H9 (cell line): ENCODE measurements around the gene SLC24A3. TPM values are rescaled to one million over a fixed set of nuclear protein-coding genes. Genes with fewer than 3 reads are reported as not detected.

Experiments
- DNase-seq: peaks from one replicate; pipeline ENCODE4 v3.0.0-alpha.2; 2017
- H2AFZ ChIP-seq: one replicate; pipeline ENCODE4 v1.6.1; 2013; ENCODE audit warnings: mild to moderate bottlenecking, low read length, control low read depth, moderate library complexity
- H2AK5ac ChIP-seq: 2 replicates; pipeline ENCODE4 v1.6.1; 2013; ENCODE audit warnings: low read length, control low read depth, mixed read lengths; ENCODE audit not compliant: insufficient read length
- H2BK120ac ChIP-seq: one replicate; pipeline ENCODE4 v1.6.1; 2013; ENCODE audit warnings: low read depth, mild to moderate bottlenecking, low read length, control low read depth, inconsistent platforms; ENCODE audit not compliant: poor library complexity, severe bottlenecking
- H2BK12ac ChIP-seq: 2 replicates; pipeline ENCODE4 v1.6.1; 2013; ENCODE audit warnings: low read length, control low read depth, mixed read lengths, low read depth; ENCODE audit not compliant: insufficient read length
- H2BK15ac ChIP-seq: 2 replicates; pipeline ENCODE4 v1.6.1; 2013; ENCODE audit warnings: low read depth, low read length, control low read depth
- H2BK20ac ChIP-seq: one replicate; pipeline ENCODE4 v1.6.1; 2013; ENCODE audit warnings: low read depth, mild to moderate bottlenecking, low read length, control low read depth, inconsistent platforms; ENCODE audit not compliant: poor library complexity, severe bottlenecking
- H2BK5ac ChIP-seq: 2 replicates; pipeline ENCODE4 v1.6.1; 2013; ENCODE audit warnings: low read length, control low read depth, mixed read lengths; ENCODE audit not compliant: insufficient read length
- H3K14ac ChIP-seq: 2 replicates; pipeline ENCODE4 v1.6.1; 2013; ENCODE audit warnings: low read length, control low read depth; ENCODE audit not compliant: insufficient read depth
- H3K18ac ChIP-seq: 2 replicates; pipeline ENCODE4 v1.6.1; 2013; ENCODE audit warnings: low read depth, mild to moderate bottlenecking, mixed read lengths, low read length, control low read depth; ENCODE audit not compliant: insufficient read length
- H3K23ac ChIP-seq: 2 replicates; pipeline ENCODE4 v1.6.1; 2013; ENCODE audit warnings: low read length, control low read depth, mixed read lengths, low read depth; ENCODE audit not compliant: insufficient read length
- H3K23me2 ChIP-seq: 2 replicates; pipeline ENCODE4 v1.6.1; 2013; ENCODE audit warnings: low read depth, mild to moderate bottlenecking, mixed read lengths, low read length, control low read depth; ENCODE audit not compliant: insufficient read length, poor library complexity, severe bottlenecking
- H3K27ac ChIP-seq: 2 replicates; pipeline ENCODE4 v1.5.1; 2013; ENCODE audit warnings: low read length, control low read depth, mixed read lengths, low read depth; ENCODE audit not compliant: insufficient read length
- H3K27me3 ChIP-seq: 2 replicates; pipeline ENCODE4 v1.6.1; 2013; ENCODE audit warnings: low read length, control low read depth, inconsistent platforms; ENCODE audit not compliant: insufficient read depth
- H3K4ac ChIP-seq: 2 replicates; pipeline ENCODE4 v1.6.1; 2013; ENCODE audit warnings: low read depth, mild to moderate bottlenecking, control low read depth, inconsistent platforms, low read length, moderate library complexity
- H3K4me1 ChIP-seq: 2 replicates; pipeline ENCODE4 v1.6.1; 2013; ENCODE audit warnings: low read length, control low read depth, inconsistent platforms; ENCODE audit not compliant: insufficient read depth
- H3K4me2 ChIP-seq: 2 replicates; pipeline ENCODE4 v1.6.1; 2013; ENCODE audit warnings: low read length, control low read depth, mixed read lengths; ENCODE audit not compliant: insufficient read length, insufficient read depth
- H3K56ac ChIP-seq: 2 replicates; pipeline ENCODE4 v1.6.1; 2013; ENCODE audit warnings: low read depth, mild to moderate bottlenecking, mixed read lengths, low read length, control low read depth; ENCODE audit not compliant: insufficient read length
- H3K79me1 ChIP-seq: 2 replicates; pipeline ENCODE4 v1.6.1; 2013; ENCODE audit warnings: low read depth, mild to moderate bottlenecking, moderate library complexity, low read length, control low read depth, inconsistent platforms; ENCODE audit not compliant: insufficient read depth, poor library complexity, severe bottlenecking
- H3K79me2 ChIP-seq: 2 replicates; pipeline ENCODE4 v1.6.1; 2013; ENCODE audit warnings: low read length, control low read depth, inconsistent platforms; ENCODE audit not compliant: insufficient read depth
- H3K9ac ChIP-seq: 2 replicates; pipeline ENCODE4 v1.6.1; 2013; ENCODE audit warnings: low read length, control low read depth, mixed read lengths; ENCODE audit not compliant: insufficient read length; ENCODE audit errors: extremely low read depth
- H3K9me3 ChIP-seq: one replicate; pipeline ENCODE4 v1.6.1; 2013; ENCODE audit warnings: low read depth, low read length, inconsistent platforms; ENCODE audit not compliant: control insufficient read depth
- H3T11ph ChIP-seq: one replicate; pipeline ENCODE4 v1.6.1; 2013; ENCODE audit warnings: mild to moderate bottlenecking, low read length, control low read depth, inconsistent platforms
- H4K20me1 ChIP-seq: one replicate; pipeline ENCODE4 v1.6.1; 2013; ENCODE audit not compliant: control insufficient read depth, insufficient read length, insufficient read depth
- H4K5ac ChIP-seq: 2 replicates; pipeline ENCODE4 v1.6.1; 2013; ENCODE audit warnings: low read depth, mild to moderate bottlenecking, mixed read lengths, low read length, control low read depth; ENCODE audit not compliant: insufficient read length
- H4K8ac ChIP-seq: replicated peaks from 2 replicates; pipeline ENCODE4 v1.6.1; 2013; ENCODE audit warnings: low read length, control low read depth, mixed read lengths, low read depth; ENCODE audit not compliant: insufficient read length
- H4K91ac ChIP-seq: 2 replicates; pipeline ENCODE4 v1.6.1; 2013; ENCODE audit warnings: low read depth, mild to moderate bottlenecking, moderate library complexity, mixed read lengths, low read length, control low read depth; ENCODE audit not compliant: insufficient read length
- H3K27ac Mint-ChIP-seq, 3 experiments: 2 replicates in 2 of 3; 3 replicates in 1 of 3; pipeline ENCODE4 v1.8.0; 2020 to 2021; ENCODE audit warnings: mixed read lengths in 3 of 3, mild to moderate bottlenecking in 1 of 3, moderate library complexity in 1 of 3
- H3K27me3 Mint-ChIP-seq: 2 replicates; pipeline ENCODE4 v1.8.0; 2021; ENCODE audit warnings: low read depth, mild to moderate bottlenecking, moderate library complexity, mixed read lengths
- H3K36me3 Mint-ChIP-seq, 3 experiments: 2 replicates in 2 of 3; 3 replicates in 1 of 3; pipeline ENCODE4 v1.8.0; 2020 to 2021; ENCODE audit warnings: low read depth in 3 of 3, mixed read lengths in 3 of 3; ENCODE audit not compliant: insufficient read depth in 1 of 3
- H3K4me1 Mint-ChIP-seq, 2 experiments: 2 replicates each; pipeline ENCODE4 v1.8.0; 2020; ENCODE audit warnings: mixed read lengths in 2 of 2
- H3K4me3 Mint-ChIP-seq, 2 experiments: 2 replicates in 1 of 2; 3 replicates in 1 of 2; pipeline ENCODE4 v1.8.0; 2020 to 2021; ENCODE audit warnings: mild to moderate bottlenecking in 2 of 2, mixed read lengths in 2 of 2, moderate library complexity in 1 of 2
- H3K9me3 Mint-ChIP-seq, 2 experiments: 2 replicates in 1 of 2; 3 replicates in 1 of 2; pipeline ENCODE4 v1.8.0; 2020; ENCODE audit warnings: mild to moderate bottlenecking in 2 of 2, mixed read lengths in 2 of 2, moderate library complexity in 1 of 2
- CTCF ChIP-seq: fragments of 200-600 bp; sonication (generic); conservative IDR thresholded peaks from 3 replicates; pipeline ENCODE4 v1.8.0; 2021; ENCODE audit warnings: antibody characterized with exemption, mild to moderate bottlenecking
- WGBS: extraction: QIAGEN DNeasy Blood & Tissue Kit; methylation state at CpG from one replicate; pipeline ENCODE4 v1.1.7; 2013; ENCODE audit warnings: missing lambda C conversion rate, low lambda C conversion rate, mixed read lengths; ENCODE audit not compliant: insufficient read length; ENCODE audit errors: extremely low coverage; 5-methylcytosine and 5-hydroxymethylcytosine counted together
- total RNA-seq: library from RNA; stranded (reverse); gene quantifications from 2 replicates; pipeline ENCODE4 v1.2.1, GENCODE V29; 2021

SLC24A3 gene
- total RNA-seq, 1 experiment from 2014 or later = 0.83 TPM

DNA sequence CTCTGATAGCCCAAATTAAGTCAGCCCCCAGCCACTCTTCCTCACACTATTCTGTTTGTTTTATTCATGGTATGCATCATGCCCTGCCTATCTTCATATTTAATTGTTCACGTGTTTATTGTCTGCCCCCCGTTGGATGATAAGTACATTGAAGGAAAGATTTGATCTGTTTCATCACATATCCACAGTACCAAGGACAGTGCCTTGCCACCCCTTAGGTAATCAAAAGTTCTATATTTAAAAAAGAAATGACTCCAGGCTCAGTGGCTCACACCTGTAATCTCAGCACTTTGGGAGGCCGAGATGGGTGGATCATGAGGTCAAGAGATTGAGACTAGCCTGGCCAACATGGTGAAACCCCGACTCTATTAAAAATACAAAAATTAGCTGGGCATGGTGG lies 535.5 kb downstream of the SLC24A3 start:
- Histone ChIP-seq H4K20me1 (no peaks in the 10 kb centered on the region), H4K91ac (no peak overlapping the region), H3K27me3 (no peaks in the 10 kb centered on the region; the same call in 1 of the 2 replicates), H2BK5ac (no peak overlapping the region), H2BK120ac (no peak overlapping the region), H3K18ac (no peak overlapping the region), H3T11ph (no peak overlapping the region), H2AFZ (no peak overlapping the region), H4K8ac (no peak overlapping the region), H2BK12ac (no peak overlapping the region), H3K9ac (no peak overlapping the region), H3K79me2 (no peaks in the 10 kb centered on the region), H3K27ac (no peak overlapping the region), H3K79me1 (no peaks in the 10 kb centered on the region), H3K4ac (no peak overlapping the region), H3K23ac (no peak overlapping the region), H3K56ac (no peak overlapping the region), H3K14ac (no peak overlapping the region), H2BK20ac (no peak overlapping the region), H3K23me2 (no peaks in the 10 kb centered on the region), H3K9me3 (no peaks in the 10 kb centered on the region), H3K4me2 (no peak overlapping the region), H4K5ac (no peak overlapping the region), H2AK5ac (no peak overlapping the region), H3K4me1 (no peaks in the 10 kb centered on the region; the same call in 1 of the 2 replicates), H2BK15ac (no peak overlapping the region)
- Mint-ChIP-seq H3K27ac (no peak overlapping the region), H3K4me1 (peaks cover 16 to 20% of the 10 kb centered on the region in 2 experiments), H3K4me3 (no peak overlapping the region), H3K27me3 (peaks cover 24% of the 10 kb centered on the region), H3K9me3 (peaks cover 11 to 13% of the 10 kb centered on the region in 2 experiments), H3K36me3 (peaks cover 0 to 5% (median 3%) of the 10 kb centered on the region in 3 experiments; a peak in 1 of 7 replicates)
- TF ChIP-seq CTCF = no peak
- DNase-seq = no peak
- WGBS = no CpG with 5 or more reads among the region's 4 CpGs
